ENCODE measurements around the gene ERGIC1. TPM values are rescaled to one million over a fixed set of nuclear protein-coding genes. Genes with fewer than 3 reads are reported as not detected.

The ERGIC1 gene
- polyA plus RNA-seq, 1 donor from 2014 or later = 59.1 TPM

GRCh38 chr5:172827841-172828240, 6.2 kb upstream of the ERGIC1 start:
- Histone ChIP-seq H3K27me3 (ENCODE audit: insufficient read depth, low read depth, low read length) (no peaks in the 10 kb centered on the region), H2AFZ (ENCODE audit: low read depth, low read length) (no peak overlapping the region), H3K9me3 (ENCODE audit: low read length) (no peaks in the 10 kb centered on the region), H3K9me2 (ENCODE audit: insufficient read depth, low read length) (no peaks in the 10 kb centered on the region), H4K20me1 (ENCODE audit: insufficient read depth) (no peaks in the 10 kb centered on the region), H3K9ac (ENCODE audit: low read length) (no peak overlapping the region), H3K4me2 (ENCODE audit: low read length) (no peak overlapping the region), H3K36me3 (ENCODE audit: insufficient read depth, low read length) (no peaks in the 10 kb centered on the region), H3F3A (ENCODE audit: insufficient read depth, low read length, poor library complexity, severe bottlenecking) (no peaks in the 10 kb centered on the region), H3K27ac (ENCODE audit: low read length) (no peak overlapping the region), H3K4me3 (ENCODE audit: low read length) (no peak overlapping the region), H3K79me2 (replicated peaks; ENCODE audit: insufficient read depth, low read length) (no peaks in the 10 kb centered on the region)
- TF ChIP-seq POLR2AphosphoS5 (IDR thresholded peaks at IDR 0.05) (no peak), REST (IDR thresholded peaks at IDR 0.05; ENCODE audit: borderline replicate concordance) (no peak), MXI1 (conservative IDR thresholded peaks at IDR 0.05; ENCODE audit: poor library complexity, severe bottlenecking) (no peak), EZH2 (IDR thresholded peaks at IDR 0.05; ENCODE audit: borderline replicate concordance, insufficient read depth, low read length, poor library complexity, severe bottlenecking) (no peak), SMC3 (conservative IDR thresholded peaks at IDR 0.05; ENCODE audit: poor library complexity) (no peak), EP300 (conservative IDR thresholded peaks at IDR 0.05; ENCODE audit: poor library complexity, severe bottlenecking) (no peak), RAD21 (conservative IDR thresholded peaks at IDR 0.05) (no peak), TAF1 (IDR thresholded peaks at IDR 0.05; ENCODE audit: low read depth) (no peak), CTCF (IDR thresholded peaks at IDR 0.05; ENCODE audit: poor library complexity, severe bottlenecking) (no peak)

- H3K27ac ChIP-seq (ENCODE audit: low read length) = no peak overlapping the region
- H3K4me3 ChIP-seq (ENCODE audit: low read length) = no peak overlapping the region
- H3K27me3 ChIP-seq (ENCODE audit: insufficient read depth, low read depth, low read length) = no peaks in the 10 kb centered on the region
- no peak for TF ChIP-seq SMC3 (conservative IDR thresholded peaks at IDR 0.05; ENCODE audit: poor library complexity)
- no peak for TF ChIP-seq RAD21 (conservative IDR thresholded peaks at IDR 0.05)
- no peak for TF ChIP-seq TAF1 (IDR thresholded peaks at IDR 0.05; ENCODE audit: low read depth)
- no peak for TF ChIP-seq POLR2AphosphoS5 (IDR thresholded peaks at IDR 0.05)
- TF ChIP-seq REST (IDR thresholded peaks at IDR 0.05; ENCODE audit: borderline replicate concordance) = no peak
- TF ChIP-seq CTCF (IDR thresholded peaks at IDR 0.05; ENCODE audit: poor library complexity, severe bottlenecking) = no peak
- TF ChIP-seq EZH2 (IDR thresholded peaks at IDR 0.05; ENCODE audit: borderline replicate concordance, insufficient read depth, low read length, poor library complexity, severe bottlenecking) = no peak
- TF ChIP-seq EP300 (conservative IDR thresholded peaks at IDR 0.05; ENCODE audit: poor library complexity, severe bottlenecking) = no peak
- TF ChIP-seq MXI1 (conservative IDR thresholded peaks at IDR 0.05; ENCODE audit: poor library complexity, severe bottlenecking) = no peak
- no peak overlapping the region for H3K9ac ChIP-seq (ENCODE audit: low read length)
- no peaks in the 10 kb centered on the region for H3K36me3 ChIP-seq (ENCODE audit: insufficient read depth, low read length)
- no peaks in the 10 kb centered on the region for H3K9me2 ChIP-seq (ENCODE audit: insufficient read depth, low read length)
- no peaks in the 10 kb centered on the region for H3K9me3 ChIP-seq (ENCODE audit: low read length)
- H2AFZ ChIP-seq (ENCODE audit: low read depth, low read length) = no peak overlapping the region
- no peaks in the 10 kb centered on the region for H4K20me1 ChIP-seq (ENCODE audit: insufficient read depth)
- H3K79me2 ChIP-seq (replicated peaks; ENCODE audit: insufficient read depth, low read length) = no peaks in the 10 kb centered on the region
- H3F3A ChIP-seq (ENCODE audit: insufficient read depth, low read length, poor library complexity, severe bottlenecking) = no peaks in the 10 kb centered on the region
- H3K4me2 ChIP-seq (ENCODE audit: low read length) = no peak overlapping the region
Observed at GRCh38 chr5:172828911-172829431, 5.1 kb upstream of the ERGIC1 start.
